ENCODE measurements around the gene HK2. TPM values are rescaled to one million over a fixed set of nuclear protein-coding genes. Genes with fewer than 3 reads are reported as not detected.

The HK2 gene
- total RNA-seq (2012; rRNA removed) (17.4 and 17.8 TPM in 2 replicates), polyA plus RNA-seq (2012; rRNA removed) (18.7 and 20.9 TPM in 2 replicates), Bru-seq, nascent RNA (percentile 83 among the genes with signal in this experiment), BruChase-seq, experiment 1, labeled RNA remaining after a 6-hour chase (percentile 65 among the genes with signal in this experiment), BruChase-seq, experiment 2, labeled RNA remaining after a 2-hour chase (percentile 73 among the genes with signal in this experiment)
- polyA plus RNA-seq (2012; cell fraction: cytosol; rRNA removed), result 13.3 and 14.0 TPM in 2 replicates
- polyA plus RNA-seq (2012; cell fraction: nucleus; rRNA removed; ENCODE audit: low replicate concordance), result 17.6 and 26.9 TPM in 2 replicates
- long read RNA-seq, full-length matches to known transcripts, result 13 of 29 reads
- long read RNA-seq, partial matches to known transcripts, result 3 of 29 reads
- long read RNA-seq, other reads (novel, unspliced or antisense), result 13 of 29 reads

DNA sequence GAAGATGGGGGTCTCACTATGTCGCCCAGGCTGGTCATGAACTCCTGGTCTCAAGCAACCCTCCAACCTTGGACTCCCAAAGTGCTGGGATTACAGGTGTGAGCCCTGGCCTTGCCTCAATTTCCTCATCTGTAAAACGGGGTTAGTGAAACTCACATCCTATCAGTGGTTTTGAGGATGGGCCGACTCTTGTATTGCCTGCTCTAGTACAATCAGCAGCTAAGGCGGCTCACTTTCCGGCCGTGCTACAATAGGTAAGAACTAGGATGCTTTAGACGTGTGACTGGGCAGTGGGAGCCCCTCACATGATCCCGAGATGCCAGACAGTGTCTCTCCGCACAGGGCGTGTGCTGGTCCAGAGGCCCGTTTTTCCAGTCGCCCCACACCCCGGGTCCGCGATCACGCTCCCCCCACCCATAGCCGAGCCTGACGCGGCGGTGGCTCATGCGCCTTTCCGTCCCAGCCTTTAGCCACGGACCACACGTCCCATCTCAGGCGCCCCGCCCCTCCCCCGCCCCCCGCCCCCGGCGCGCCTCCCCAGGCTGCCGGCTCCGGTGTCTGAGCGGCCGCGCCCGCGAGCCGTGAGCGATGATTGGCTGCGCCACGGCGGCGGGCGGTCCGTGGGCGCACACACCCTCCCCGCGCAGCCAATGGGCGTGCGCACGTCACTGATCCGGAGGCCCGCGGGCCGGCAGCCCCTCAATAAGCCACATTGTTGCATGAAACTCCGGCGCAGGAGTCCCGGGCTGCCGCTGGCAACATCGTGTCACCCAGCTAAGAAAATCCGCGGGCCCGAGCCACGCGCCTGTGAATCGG lies at the start of gene HK2:
HK2 (plus strand) TSS at position 710 of the 816 bp plus-strand sequence. CDS start 454 bp downstream, outside the sequence.
- peak within 1 kb of the TSS; percentile 97 for H3K4me3 ChIP-seq (ENCODE audit: insufficient read depth, low read depth, low read length)
- TF ChIP-seq MXI1 (IDR thresholded peaks at IDR 0.05; ENCODE audit: borderline replicate concordance, low read depth, low read length), result peak; percentile 85
- TF ChIP-seq MAZ (IDR thresholded peaks at IDR 0.05; ENCODE audit: borderline replicate concordance, low read depth, low read length), result 0 out of 2 replicates have a peak, but pooled peaks have one; percentile 67
- peak; percentile 89 for TF ChIP-seq POLR2A (IDR thresholded peaks at IDR 0.05; ENCODE audit: low read depth, low read length)
- no peak for TF ChIP-seq SMC3 (IDR thresholded peaks at IDR 0.05; ENCODE audit: low read depth, low read length)
- TF ChIP-seq NFE2L2 (IDR thresholded peaks at IDR 0.05; ENCODE audit: low read depth, low read length), result no peak
- no peak for TF ChIP-seq FOS (IDR thresholded peaks at IDR 0.05; ENCODE audit: low read depth, low read length)
- no peak for TF ChIP-seq RFX5 (IDR thresholded peaks at IDR 0.05; ENCODE audit: low read depth, low read length)
- TF ChIP-seq CHD1 (IDR thresholded peaks at IDR 0.05; ENCODE audit: low read depth, low read length), result no peak
- TF ChIP-seq, protein P1, sequence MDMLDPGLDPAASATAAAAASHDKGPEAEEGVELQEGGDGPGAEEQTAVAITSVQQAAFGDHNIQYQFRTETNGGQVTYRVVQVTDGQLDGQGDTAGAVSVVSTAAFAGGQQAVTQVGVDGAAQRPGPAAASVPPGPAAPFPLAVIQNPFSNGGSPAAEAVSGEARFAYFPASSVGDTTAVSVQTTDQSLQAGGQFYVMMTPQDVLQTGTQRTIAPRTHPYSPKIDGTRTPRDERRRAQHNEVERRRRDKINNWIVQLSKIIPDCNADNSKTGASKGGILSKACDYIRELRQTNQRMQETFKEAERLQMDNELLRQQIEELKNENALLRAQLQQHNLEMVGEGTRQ (IDR thresholded peaks at IDR 0.05; ENCODE audit: low read depth, low read length), result no peak; the same call in 1 of the 2 replicates
- TF ChIP-seq RCOR1 (IDR thresholded peaks at IDR 0.05; ENCODE audit: insufficient replicate concordance, low read length), result peak; percentile 5
- TF ChIP-seq BHLHE40 (IDR thresholded peaks at IDR 0.05; ENCODE audit: low read depth, low read length), result no peak
- no peak for TF ChIP-seq MAFK (IDR thresholded peaks at IDR 0.05; ENCODE audit: low read depth, low read length)
- TF ChIP-seq, protein P2, sequence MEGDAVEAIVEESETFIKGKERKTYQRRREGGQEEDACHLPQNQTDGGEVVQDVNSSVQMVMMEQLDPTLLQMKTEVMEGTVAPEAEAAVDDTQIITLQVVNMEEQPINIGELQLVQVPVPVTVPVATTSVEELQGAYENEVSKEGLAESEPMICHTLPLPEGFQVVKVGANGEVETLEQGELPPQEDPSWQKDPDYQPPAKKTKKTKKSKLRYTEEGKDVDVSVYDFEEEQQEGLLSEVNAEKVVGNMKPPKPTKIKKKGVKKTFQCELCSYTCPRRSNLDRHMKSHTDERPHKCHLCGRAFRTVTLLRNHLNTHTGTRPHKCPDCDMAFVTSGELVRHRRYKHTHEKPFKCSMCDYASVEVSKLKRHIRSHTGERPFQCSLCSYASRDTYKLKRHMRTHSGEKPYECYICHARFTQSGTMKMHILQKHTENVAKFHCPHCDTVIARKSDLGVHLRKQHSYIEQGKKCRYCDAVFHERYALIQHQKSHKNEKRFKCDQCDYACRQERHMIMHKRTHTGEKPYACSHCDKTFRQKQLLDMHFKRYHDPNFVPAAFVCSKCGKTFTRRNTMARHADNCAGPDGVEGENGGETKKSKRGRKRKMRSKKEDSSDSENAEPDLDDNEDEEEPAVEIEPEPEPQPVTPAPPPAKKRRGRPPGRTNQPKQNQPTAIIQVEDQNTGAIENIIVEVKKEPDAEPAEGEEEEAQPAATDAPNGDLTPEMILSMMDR (conservative IDR thresholded peaks at IDR 0.05; ENCODE audit: low read depth, low read length), result no peak

More for the DNA sequence above, at the start of gene HK2:
- H2BK5ac ChIP-seq (ENCODE audit: low read depth, low read length, poor library complexity, severe bottlenecking), result peak within 1 kb of the TSS; percentile 91
- H3K79me1 ChIP-seq (ENCODE audit: low read depth in 1 of 2, low read length in 2 of 2), result peaks cover 20 to 45% of the 10 kb centered on the region in 2 experiments
- H2AK5ac ChIP-seq (ENCODE audit: low read depth, low read length), result peak within 1 kb of the TSS; percentile 86
- H3K9me3 ChIP-seq (ENCODE audit: control insufficient read depth, insufficient read depth, low read length), result no peaks in the 10 kb centered on the region
- peaks cover 28% of the 10 kb centered on the region for H4K20me1 ChIP-seq (ENCODE audit: insufficient read depth, low read length)
- peak within 1 kb of the TSS; percentile 86; the same call in 1 of the 2 replicates for H2BK20ac ChIP-seq (ENCODE audit: low read depth, low read length)
- BruUV-seq (replicated peaks), result no TSS peak
- peak within 1 kb of the TSS; percentile 84; the same call in 1 of the 2 replicates for H4K91ac ChIP-seq (ENCODE audit: insufficient read depth, low read depth, low read length)
- H3K27me3 ChIP-seq (ENCODE audit: control insufficient read depth, insufficient read depth, low read length), result no peaks in the 10 kb centered on the region
- peak within 1 kb of the TSS; percentile 90 for H3K4me2 ChIP-seq (ENCODE audit: low read depth, low read length)
- peak within 1 kb of the TSS; percentile 89; the same call in 1 of the 2 replicates for H3K23ac ChIP-seq (ENCODE audit: low read depth, low read length)
- no peaks in the 10 kb centered on the region for H3K36me3 ChIP-seq (ENCODE audit: control insufficient read depth, insufficient read depth, low read length)
- H4K5ac ChIP-seq (ENCODE audit: low read depth, low read length), result peak within 1 kb of the TSS; percentile 98
- POLR2A ChIA-PET (ENCODE audit: unreplicated experiment), result no interaction called here
- 5% methylated on average over 39 of the region's 67 CpGs; no CpG with 5 or more reads in 1 of the 2 experiments for WGBS, 2 experiments (ENCODE audit: extremely low coverage in 2 of 2, insufficient read length in 1 of 2)
- peak within 1 kb of the TSS; percentile 26 for H3K56ac ChIP-seq (ENCODE audit: extremely low read depth, insufficient read depth, low read length)
- peak within 1 kb of the TSS; percentile 87 for H3K14ac ChIP-seq (replicated peaks; ENCODE audit: low read depth, low read length)
- H3K4ac ChIP-seq (ENCODE audit: low read depth, low read length), result peak within 1 kb of the TSS; percentile 88
- peak within 1 kb of the TSS; percentile 88 for H3K18ac ChIP-seq (ENCODE audit: low read depth, low read length)
- dilution Hi-C loops (cut with HindIII; ENCODE audit: low sequenced_read_pairs, unreplicated experiment) (no loop called here), in situ Hi-C loops (cut with MboI; ENCODE audit: low sequenced_read_pairs) (no loop called here), intact Hi-C loops (cut with micrococcal nuclease) (loop anchor here (2.0 to 10.0 kb wide), 2 partner anchors 69 to 89 kb away; no protein-coding TSS in a partner anchor)
- H3K9ac ChIP-seq (ENCODE audit: low read depth, low read length), result peak within 1 kb of the TSS; percentile 85
- H3K4me1 ChIP-seq (ENCODE audit: control insufficient read depth, insufficient read depth, low read length), result peaks cover 18% of the 10 kb centered on the region
- CTCF ChIA-PET, result interaction anchor here (0.7 kb wide), 1 partner anchor 19 kb away, joined by 3 read pairs; no protein-coding TSS in a partner anchor
- peak; percentile 92 for ATAC-seq (ENCODE audit: low read depth)
- peak within 1 kb of the TSS; percentile 95 for H2AK9ac ChIP-seq (replicated peaks; ENCODE audit: low read depth, low read length, poor library complexity)
- H2BK120ac ChIP-seq (ENCODE audit: low read depth, low read length), result peak within 1 kb of the TSS; percentile 89
- peak within 1 kb of the TSS; percentile 87 for H3K27ac ChIP-seq (ENCODE audit: insufficient read depth, low read length)
- H4K8ac ChIP-seq (ENCODE audit: low read depth in 2 of 2, low read length in 2 of 2), result peak within 1 kb of the TSS; percentile 95 to 99
- H2BK15ac ChIP-seq (ENCODE audit: low read depth, low read length), result peak within 1 kb of the TSS; percentile 100
- H3K9me1 ChIP-seq (ENCODE audit: insufficient read depth, low read length), result peaks cover 19% of the 10 kb centered on the region
- peak; percentile 88 for DNase-seq
- peak within 1 kb of the TSS; percentile 88 for H2AFZ ChIP-seq (replicated peaks; ENCODE audit: low read length, poor library complexity)

Data from IMR-90 (cell line).